HG03097 (cell line): ENCODE data around the gene LAGE3.
"Not testable (repeated sequence)": the region's sequence is repeated elsewhere in the genome, so short reads cannot be mapped to it uniquely, and the experiment has no call there.

Experiments used
- ATAC-seq: cut with Tn5 transposase; IDR thresholded peaks from one replicate; pipeline ENCODE4 v1.9.1; 2021; ENCODE audit not compliant: unreplicated experiment, low FRiP score

Gene LAGE3

GRCh38 chrX:154502989-154503388 is 23.9 kb upstream of the LAGE3 start:
- ATAC-seq, result no peak

- no peak for ATAC-seq
Measured at GRCh38 chrX:154502098-154502497, 23.0 kb upstream of the LAGE3 start.

- not testable (repeated sequence) for ATAC-seq
Measured at GRCh38 chrX:154501423-154501822, 22.3 kb upstream of the LAGE3 start.

GRCh38 chrX:154496591-154497137 is 17.6 kb upstream of the LAGE3 start:
- ATAC-seq, result not testable (repeated sequence)

GRCh38 chrX:154495472-154495922 is 16.4 kb upstream of the LAGE3 start:
- ATAC-seq, result no peak

- no peak for ATAC-seq
Measured at GRCh38 chrX:154494715-154495114, 15.6 kb upstream of the LAGE3 start.

- ATAC-seq, result peak; percentile 65
Measured at GRCh38 chrX:154490414-154491083, 11.5 kb upstream of the LAGE3 start, which contains the start of gene SLC10A3. Gene SLC10A3 (minus strand): TSS chrX:154490629. CDS start chrX:154488940, 1,689 bp downstream.

GRCh38 chrX:154490021-154490413 is 10.9 kb upstream of the LAGE3 start:
- ATAC-seq, result no peak

- no peak for ATAC-seq
Measured at GRCh38 chrX:154489182-154489581, 10.1 kb upstream of the LAGE3 start.

- ATAC-seq, result no peak
Measured at GRCh38 chrX:154488336-154489075, 9.4 kb upstream of the LAGE3 start.

GRCh38 chrX:154487518-154488290 is 8.6 kb upstream of the LAGE3 start:
- ATAC-seq, result no peak

- no peak for ATAC-seq
Measured at GRCh38 chrX:154486396-154487207, 7.5 kb upstream of the LAGE3 start, which contains the start of gene UBL4A. Gene UBL4A (minus strand): TSS chrX:154486615. CDS start chrX:154486584, 31 bp downstream.

GRCh38 chrX:154486052-154486395 is 6.9 kb upstream of the LAGE3 start:
- no peak for ATAC-seq

- ATAC-seq, result no peak
Measured at GRCh38 chrX:154485150-154486051, 6.3 kb upstream of the LAGE3 start.

- no peak for ATAC-seq
Measured at GRCh38 chrX:154484255-154485149, 5.4 kb upstream of the LAGE3 start.

- no peak for ATAC-seq
Measured at GRCh38 chrX:154483325-154483724, 4.2 kb upstream of the LAGE3 start.

GRCh38 chrX:154482786-154483185 is 3.7 kb upstream of the LAGE3 start:
- ATAC-seq, result no peak
